GM21423 (cell line): ENCODE measurements around the gene UTF1.

Experiments
- ATAC-seq: cut with Tn5 transposase; IDR thresholded peaks from one replicate; pipeline ENCODE4 v1.9.1; 2021; ENCODE audit warnings: mild to moderate bottlenecking, moderate library complexity; ENCODE audit not compliant: unreplicated experiment

The UTF1 gene

GRCh38 chr10:133230044-133230361 lies at the start of gene UTF1:
Gene UTF1 (plus strand): TSS chr10:133230217. CDS start chr10:133230289, 72 bp downstream.
- no peak for ATAC-seq

GRCh38 chr10:133180965-133181639 lies 48.9 kb upstream of the UTF1 start:
- ATAC-seq, result no peak

- ATAC-seq, result no peak
These were observed 47.8 kb upstream of the UTF1 start for GRCh38 chr10:133182190-133182589.

GRCh38 chr10:133182791-133183645 lies 47.0 kb upstream of the UTF1 start:
- ATAC-seq, result no peak

- ATAC-seq, result no peak
These were observed 46.2 kb upstream of the UTF1 start for GRCh38 chr10:133183646-133184378.

- ATAC-seq, result no peak
These were observed 45.3 kb upstream of the UTF1 start for GRCh38 chr10:133184591-133185244.

- ATAC-seq, result no peak
These were observed 44.6 kb upstream of the UTF1 start for GRCh38 chr10:133185421-133185820.

- no peak for ATAC-seq
These were observed 44.1 kb upstream of the UTF1 start for GRCh38 chr10:133185916-133186315.

- ATAC-seq, result no peak
These were observed 43.5 kb upstream of the UTF1 start for GRCh38 chr10:133186416-133187090.

- ATAC-seq, result no peak
These were observed 42.7 kb upstream of the UTF1 start for GRCh38 chr10:133187091-133187905.

- no peak for ATAC-seq
These were observed 41.9 kb upstream of the UTF1 start for GRCh38 chr10:133187906-133188681.

GRCh38 chr10:133189256-133189655 lies 40.8 kb upstream of the UTF1 start:
- ATAC-seq, result no peak

- no peak for ATAC-seq
These were observed 40.3 kb upstream of the UTF1 start for GRCh38 chr10:133189726-133190125.

GRCh38 chr10:133190225-133190624 lies 39.8 kb upstream of the UTF1 start:
- ATAC-seq, result no peak

GRCh38 chr10:133191651-133192050 lies 38.4 kb upstream of the UTF1 start:
- no peak for ATAC-seq

- no peak for ATAC-seq
These were observed 35.9 kb upstream of the UTF1 start for GRCh38 chr10:133194151-133194550.

GRCh38 chr10:133195096-133195495 lies 34.9 kb upstream of the UTF1 start:
- ATAC-seq, result no peak

- ATAC-seq, result no peak
These were observed 34.4 kb upstream of the UTF1 start for GRCh38 chr10:133195611-133196010.
